ENCODE data around the gene EPHB2. TPM values are rescaled to one million over a fixed set of nuclear protein-coding genes. Genes with fewer than 3 reads are reported as not detected.

EPHB2 gene
- total RNA-seq, 1 donor from 2014 or later, result 3.9 TPM

DNA sequence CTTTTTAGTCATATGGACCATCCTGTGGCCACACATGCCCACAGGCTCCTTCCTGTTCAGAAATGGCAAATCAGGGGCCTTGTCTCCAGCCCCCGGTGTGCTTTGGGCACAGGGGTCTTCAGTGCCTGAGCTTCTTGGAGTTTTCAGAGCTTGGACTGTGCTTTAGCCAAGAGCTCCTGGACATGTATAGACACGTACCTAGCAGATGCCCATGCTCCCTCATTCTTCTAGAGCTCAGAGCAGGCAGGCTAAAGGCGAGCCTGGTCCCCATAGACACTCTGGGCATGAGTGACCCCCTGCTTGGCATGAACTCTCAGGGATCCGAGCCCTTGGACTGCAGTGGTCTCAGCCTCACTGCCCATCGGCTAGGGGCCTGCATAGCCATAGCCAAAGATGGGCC lies 106.8 kb downstream of the EPHB2 start:
- H3K9me3 ChIP-seq, result no peaks in the 10 kb centered on the region
- intact Hi-C loops (cut with DNase I), result no loop called here
- H3K36me3 ChIP-seq, result no peaks in the 10 kb centered on the region
- no peaks in the 10 kb centered on the region for H3K27me3 ChIP-seq
- H3K4me1 ChIP-seq, result peaks cover 24% of the 10 kb centered on the region
- H3K4me3 ChIP-seq, result no peak overlapping the region
- DNase-seq (ENCODE audit: extremely low spot score in 2 of 2), result no peak
- no peak overlapping the region for H3K27ac ChIP-seq
- TF ChIP-seq POLR2A (IDR thresholded peaks at IDR 0.05) (no peak), POLR2AphosphoS5 (IDR thresholded peaks at IDR 0.05; ENCODE audit: insufficient read depth in 1 of 2, low read depth in 1 of 2) (no peak)
- TF ChIP-seq, protein P1, sequence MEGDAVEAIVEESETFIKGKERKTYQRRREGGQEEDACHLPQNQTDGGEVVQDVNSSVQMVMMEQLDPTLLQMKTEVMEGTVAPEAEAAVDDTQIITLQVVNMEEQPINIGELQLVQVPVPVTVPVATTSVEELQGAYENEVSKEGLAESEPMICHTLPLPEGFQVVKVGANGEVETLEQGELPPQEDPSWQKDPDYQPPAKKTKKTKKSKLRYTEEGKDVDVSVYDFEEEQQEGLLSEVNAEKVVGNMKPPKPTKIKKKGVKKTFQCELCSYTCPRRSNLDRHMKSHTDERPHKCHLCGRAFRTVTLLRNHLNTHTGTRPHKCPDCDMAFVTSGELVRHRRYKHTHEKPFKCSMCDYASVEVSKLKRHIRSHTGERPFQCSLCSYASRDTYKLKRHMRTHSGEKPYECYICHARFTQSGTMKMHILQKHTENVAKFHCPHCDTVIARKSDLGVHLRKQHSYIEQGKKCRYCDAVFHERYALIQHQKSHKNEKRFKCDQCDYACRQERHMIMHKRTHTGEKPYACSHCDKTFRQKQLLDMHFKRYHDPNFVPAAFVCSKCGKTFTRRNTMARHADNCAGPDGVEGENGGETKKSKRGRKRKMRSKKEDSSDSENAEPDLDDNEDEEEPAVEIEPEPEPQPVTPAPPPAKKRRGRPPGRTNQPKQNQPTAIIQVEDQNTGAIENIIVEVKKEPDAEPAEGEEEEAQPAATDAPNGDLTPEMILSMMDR (IDR thresholded peaks at IDR 0.05), result no peak

- no peak overlapping the region for H3K4me3 ChIP-seq
- no peak overlapping the region for H3K27ac ChIP-seq
- intact Hi-C loops (cut with DNase I), result no loop called here
- no peaks in the 10 kb centered on the region for H3K9me3 ChIP-seq
- peaks cover 24% of the 10 kb centered on the region for H3K4me1 ChIP-seq
- no peak for TF ChIP-seq POLR2A (IDR thresholded peaks at IDR 0.05)
- TF ChIP-seq, protein P1 (IDR thresholded peaks at IDR 0.05), result no peak
- TF ChIP-seq POLR2AphosphoS5 (IDR thresholded peaks at IDR 0.05; ENCODE audit: insufficient read depth in 1 of 2, low read depth in 1 of 2), result no peak
- no peak for DNase-seq (ENCODE audit: extremely low spot score in 2 of 2)
- H3K27me3 ChIP-seq, result no peaks in the 10 kb centered on the region
- H3K36me3 ChIP-seq, result no peaks in the 10 kb centered on the region
Measured at GRCh38 chr1:22818061-22818770, 107.6 kb downstream of the EPHB2 start.

GRCh38 chr1:22819361-22819760 lies 108.7 kb downstream of the EPHB2 start:
- intact Hi-C loops (cut with DNase I), result no loop called here

GRCh38 chr1:22821027-22821426 lies 110.4 kb downstream of the EPHB2 start:
- no peak for DNase-seq (ENCODE audit: extremely low spot score in 2 of 2)
- H3K27ac ChIP-seq, result no peak overlapping the region
- TF ChIP-seq, protein P1 (IDR thresholded peaks at IDR 0.05), result no peak
- TF ChIP-seq POLR2AphosphoS5 (IDR thresholded peaks at IDR 0.05; ENCODE audit: insufficient read depth in 1 of 2, low read depth in 1 of 2) (no peak), POLR2A (IDR thresholded peaks at IDR 0.05) (no peak)
- intact Hi-C loops (cut with DNase I), result no loop called here
- no peaks in the 10 kb centered on the region for H3K9me3 ChIP-seq
- peaks cover 5% of the 10 kb centered on the region for H3K4me1 ChIP-seq
- no peak overlapping the region for H3K4me3 ChIP-seq
- no peaks in the 10 kb centered on the region for H3K36me3 ChIP-seq
- no peaks in the 10 kb centered on the region for H3K27me3 ChIP-seq

More at GRCh38 chr1:22819361-22819760, 108.7 kb downstream of the EPHB2 start:
- no peaks in the 10 kb centered on the region for H3K27me3 ChIP-seq
- TF ChIP-seq, protein P1 (IDR thresholded peaks at IDR 0.05), result no peak
- no peaks in the 10 kb centered on the region for H3K36me3 ChIP-seq
- no peaks in the 10 kb centered on the region for H3K9me3 ChIP-seq
- no peak overlapping the region for H3K4me3 ChIP-seq
- H3K27ac ChIP-seq, result no peak overlapping the region
- peaks cover 19% of the 10 kb centered on the region for H3K4me1 ChIP-seq
- DNase-seq (ENCODE audit: extremely low spot score in 2 of 2), result no peak

GRCh38 chr1:22822371-22822770 lies 111.7 kb downstream of the EPHB2 start:
- no peak for TF ChIP-seq POLR2A (IDR thresholded peaks at IDR 0.05)
- no peak for TF ChIP-seq POLR2AphosphoS5 (IDR thresholded peaks at IDR 0.05; ENCODE audit: insufficient read depth in 1 of 2, low read depth in 1 of 2)
- TF ChIP-seq, protein P1 (IDR thresholded peaks at IDR 0.05), result no peak
- no peaks in the 10 kb centered on the region for H3K9me3 ChIP-seq
- H3K4me1 ChIP-seq, result peaks cover 15% of the 10 kb centered on the region
- H3K27ac ChIP-seq, result no peak overlapping the region
- H3K36me3 ChIP-seq, result no peaks in the 10 kb centered on the region
- intact Hi-C loops (cut with DNase I), result no loop called here
- no peak for DNase-seq (ENCODE audit: extremely low spot score in 2 of 2)
- no peak overlapping the region for H3K4me3 ChIP-seq
- no peaks in the 10 kb centered on the region for H3K27me3 ChIP-seq

Measured in vagina (tissue), 2 donors.